Activated B cell treated with CpG ODN at 0.5 μM for 24 hours (primary cell): ENCODE measurements around the gene MYEOV. TPM values are rescaled to one million over a fixed set of nuclear protein-coding genes. Genes with fewer than 3 reads are reported as not detected.

Experiments
- ATAC-seq: fragments of 200-7000 bp; cut with Tn5 transposase; one replicate; pipeline ENCODE4 v1.10.0; 2021; ENCODE audit warnings: low read depth, mild to moderate bottlenecking, moderate library complexity
- CTCF ChIA-PET: fragments of 350-600 bp; sonication (Branson Sonifier 250); formaldehyde crosslinking; loops from one replicate; lab custom pipeline; 2021; ENCODE audit warnings: antibody characterized with exemption; lab: Charles Lee
- POLR2A ChIA-PET: fragments of 350-600 bp; sonication (Branson Sonifier 250); formaldehyde crosslinking; loops from one replicate; lab custom pipeline; 2021; ENCODE audit warnings: antibody characterized with exemption; lab: Charles Lee
- DNase-seq: peaks from one replicate; pipeline ENCODE4 v3.0.0; 2022
- H3K27ac Mint-ChIP-seq: one replicate; pipeline ENCODE4 v1.8.0; 2020; ENCODE audit warnings: mixed read lengths
- H3K27me3 Mint-ChIP-seq: one replicate; pipeline ENCODE4 v1.8.0; 2021; ENCODE audit warnings: mixed read lengths
- H3K36me3 Mint-ChIP-seq: one replicate; pipeline ENCODE4 v1.8.0; 2021; ENCODE audit warnings: low read depth, mixed read lengths
- H3K4me1 Mint-ChIP-seq: one replicate; pipeline ENCODE4 v1.8.0; 2021; ENCODE audit warnings: mixed read lengths
- H3K4me3 Mint-ChIP-seq: one replicate; pipeline ENCODE4 v1.8.0; 2020; ENCODE audit warnings: mild to moderate bottlenecking, mixed read lengths
- H3K9me3 Mint-ChIP-seq: one replicate; pipeline ENCODE4 v1.8.0; 2020; ENCODE audit warnings: mixed read lengths
- intact Hi-C: fragments of 100-400 bp; cut with micrococcal nuclease; formaldehyde crosslinking; loops from one replicate; pipeline ENCODE4 v1.15.1; 2024
- total RNA-seq: library from RNA; stranded (reverse); gene quantifications from 2 replicates; pipeline ENCODE4 v1.2.3, GENCODE V29; 2022
- TF ChIP-seq, protein P1 (sequence below): fragments of 200-600 bp; IDR thresholded peaks from one replicate; pipeline ENCODE4 v1.8.0; 2022; ENCODE audit warnings: antibody characterized with exemption, mild to moderate bottlenecking

MYEOV gene
- total RNA-seq, 1 donor from 2014 or later, result 0.62 TPM

DNA sequence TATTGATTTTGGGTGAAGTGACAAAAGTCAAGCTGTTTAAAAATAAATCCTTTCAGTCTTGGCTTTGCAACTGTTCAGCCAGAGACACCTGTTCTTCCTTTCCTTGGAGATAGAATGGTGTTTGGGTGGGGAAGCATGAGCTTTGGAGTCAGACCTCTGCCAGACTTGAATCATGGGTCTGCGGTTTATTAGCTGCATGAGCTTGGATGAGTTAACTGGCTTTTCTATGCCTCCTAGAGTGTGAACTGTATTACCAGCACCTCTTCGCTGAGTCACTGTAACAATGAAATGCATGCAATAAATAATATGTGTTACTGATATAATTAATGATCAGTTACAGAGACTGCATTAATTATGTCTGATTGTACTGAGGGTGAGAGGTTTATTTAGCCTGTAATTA lies 13.5 kb upstream of the MYEOV start:
- H3K4me3 Mint-ChIP-seq, result no peak overlapping the region
- H3K9me3 Mint-ChIP-seq, result no peaks in the 10 kb centered on the region
- ChIA-PET POLR2A (no interaction called here), CTCF (no interaction called here)
- H3K4me1 Mint-ChIP-seq, result peaks cover 5% of the 10 kb centered on the region
- intact Hi-C loops, result no loop called here
- H3K27ac Mint-ChIP-seq, result no peak overlapping the region
- no peak for DNase-seq
- no peaks in the 10 kb centered on the region for H3K36me3 Mint-ChIP-seq
- TF ChIP-seq, protein P1, sequence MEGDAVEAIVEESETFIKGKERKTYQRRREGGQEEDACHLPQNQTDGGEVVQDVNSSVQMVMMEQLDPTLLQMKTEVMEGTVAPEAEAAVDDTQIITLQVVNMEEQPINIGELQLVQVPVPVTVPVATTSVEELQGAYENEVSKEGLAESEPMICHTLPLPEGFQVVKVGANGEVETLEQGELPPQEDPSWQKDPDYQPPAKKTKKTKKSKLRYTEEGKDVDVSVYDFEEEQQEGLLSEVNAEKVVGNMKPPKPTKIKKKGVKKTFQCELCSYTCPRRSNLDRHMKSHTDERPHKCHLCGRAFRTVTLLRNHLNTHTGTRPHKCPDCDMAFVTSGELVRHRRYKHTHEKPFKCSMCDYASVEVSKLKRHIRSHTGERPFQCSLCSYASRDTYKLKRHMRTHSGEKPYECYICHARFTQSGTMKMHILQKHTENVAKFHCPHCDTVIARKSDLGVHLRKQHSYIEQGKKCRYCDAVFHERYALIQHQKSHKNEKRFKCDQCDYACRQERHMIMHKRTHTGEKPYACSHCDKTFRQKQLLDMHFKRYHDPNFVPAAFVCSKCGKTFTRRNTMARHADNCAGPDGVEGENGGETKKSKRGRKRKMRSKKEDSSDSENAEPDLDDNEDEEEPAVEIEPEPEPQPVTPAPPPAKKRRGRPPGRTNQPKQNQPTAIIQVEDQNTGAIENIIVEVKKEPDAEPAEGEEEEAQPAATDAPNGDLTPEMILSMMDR, result no peak
- ATAC-seq, result no peak
- H3K27me3 Mint-ChIP-seq, result peaks cover 3% of the 10 kb centered on the region

DNA sequence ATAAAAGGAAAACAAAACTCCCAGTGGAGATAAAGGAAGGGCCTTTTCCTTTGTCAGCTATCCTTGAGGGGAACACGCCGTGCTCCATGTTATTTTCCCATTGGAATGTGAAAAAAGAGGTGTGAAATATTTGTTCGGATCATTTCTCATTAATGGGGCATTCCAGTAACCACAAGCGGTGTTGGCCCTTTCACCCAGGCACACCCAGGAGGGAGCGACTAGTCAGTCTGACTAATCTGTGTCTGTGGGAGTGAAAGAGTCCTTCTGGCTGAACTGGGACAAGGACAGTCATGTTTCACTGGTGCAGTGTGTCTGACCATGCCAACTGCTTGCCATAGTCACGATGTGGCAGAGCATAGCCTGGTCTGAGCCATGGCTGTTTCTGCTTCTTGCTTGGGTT lies 13.0 kb upstream of the MYEOV start:
- H3K36me3 Mint-ChIP-seq, result no peaks in the 10 kb centered on the region
- intact Hi-C loops, result no loop called here
- DNase-seq, result no peak
- no peak overlapping the region for H3K27ac Mint-ChIP-seq
- POLR2A ChIA-PET, result no interaction called here
- TF ChIP-seq, protein P1, result no peak
- ATAC-seq, result no peak
- H3K9me3 Mint-ChIP-seq, result no peaks in the 10 kb centered on the region
- CTCF ChIA-PET, result no interaction called here
- peaks cover 5% of the 10 kb centered on the region for H3K4me1 Mint-ChIP-seq
- no peak overlapping the region for H3K4me3 Mint-ChIP-seq
- H3K27me3 Mint-ChIP-seq, result peaks cover 3% of the 10 kb centered on the region

DNA sequence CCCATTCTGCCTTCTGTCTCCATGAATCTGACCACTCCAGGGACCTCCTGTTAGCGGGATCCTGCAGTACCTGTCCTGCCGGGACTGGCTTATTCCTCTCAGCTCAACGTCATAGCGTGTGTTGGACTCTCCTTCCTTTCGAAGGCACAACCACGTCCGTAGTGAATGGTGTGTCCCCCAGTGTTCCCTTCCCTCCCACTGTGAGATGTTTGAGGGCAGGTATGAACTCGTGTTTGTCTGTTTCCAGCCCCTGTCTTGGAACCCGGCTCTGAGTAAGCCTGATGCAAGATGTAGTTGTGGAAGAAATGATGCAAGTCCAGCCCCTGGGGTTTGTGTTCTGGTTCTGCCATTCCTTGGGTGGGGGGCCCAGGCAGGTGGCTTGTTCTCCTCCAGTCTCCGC lies 10.5 kb upstream of the MYEOV start:
- Mint-ChIP-seq H3K4me3 (no peak overlapping the region), H3K36me3 (no peaks in the 10 kb centered on the region), H3K9me3 (no peaks in the 10 kb centered on the region), H3K4me1 (no peaks in the 10 kb centered on the region), H3K27ac (no peak overlapping the region), H3K27me3 (peaks cover 6% of the 10 kb centered on the region)
- TF ChIP-seq, protein P1, result no peak
- intact Hi-C loops, result no loop called here
- CTCF ChIA-PET, result no interaction called here
- POLR2A ChIA-PET, result no interaction called here
- DNase-seq, result no peak
- no peak for ATAC-seq

DNA sequence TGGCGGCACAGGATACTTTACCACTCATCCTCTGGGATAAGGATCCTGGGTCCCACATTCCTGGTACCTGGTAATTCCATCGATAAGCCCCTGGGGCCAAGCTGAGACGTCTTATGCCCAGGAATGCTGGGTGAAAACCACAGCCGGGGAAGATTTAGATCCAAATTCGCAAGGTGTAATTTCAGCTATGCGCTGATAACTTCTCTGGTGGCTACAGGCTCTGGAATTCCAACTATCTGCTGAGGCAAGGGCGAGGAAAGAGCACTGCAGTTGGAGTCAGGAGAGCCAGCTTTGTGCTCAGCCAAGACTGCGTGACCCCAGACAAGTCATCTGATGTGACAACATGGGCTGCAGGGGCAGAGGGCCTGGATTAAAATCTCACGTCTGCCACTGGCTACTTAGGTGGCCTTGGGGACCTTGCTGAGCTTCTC lies 9.9 kb upstream of the MYEOV start:
- DNase-seq, result no peak
- CTCF ChIA-PET, result no interaction called here
- POLR2A ChIA-PET, result no interaction called here
- TF ChIP-seq, protein P1, result no peak
- no peaks in the 10 kb centered on the region for H3K9me3 Mint-ChIP-seq
- intact Hi-C loops, result no loop called here
- H3K4me3 Mint-ChIP-seq, result no peak overlapping the region
- H3K27me3 Mint-ChIP-seq, result peaks cover 6% of the 10 kb centered on the region
- no peak overlapping the region for H3K27ac Mint-ChIP-seq
- no peaks in the 10 kb centered on the region for H3K4me1 Mint-ChIP-seq
- no peak for ATAC-seq
- H3K36me3 Mint-ChIP-seq, result no peaks in the 10 kb centered on the region

DNA sequence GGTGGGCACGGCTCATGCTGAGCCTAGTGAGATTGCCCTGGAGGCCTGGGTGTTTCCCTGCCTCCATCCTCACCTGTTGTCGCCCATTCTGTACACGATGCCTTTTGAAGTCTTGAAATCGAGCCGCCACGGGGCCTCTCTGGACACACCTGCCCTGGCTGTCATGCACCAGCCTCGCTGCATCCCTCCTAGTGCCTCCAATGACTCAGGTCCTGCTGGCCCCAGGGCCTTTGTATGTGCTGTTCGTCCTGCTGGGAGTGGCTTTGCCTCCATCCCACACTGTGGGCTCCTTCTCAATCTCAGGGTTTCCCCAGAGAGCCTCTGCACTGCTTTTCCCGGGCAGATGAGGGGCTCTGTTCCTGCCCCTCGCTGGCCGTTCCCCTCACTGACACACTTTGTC lies 8.9 kb upstream of the MYEOV start:
- H3K4me3 Mint-ChIP-seq, result no peak overlapping the region
- H3K4me1 Mint-ChIP-seq, result no peaks in the 10 kb centered on the region
- ATAC-seq, result no peak
- TF ChIP-seq, protein P1, result no peak
- H3K36me3 Mint-ChIP-seq, result no peaks in the 10 kb centered on the region
- no peak overlapping the region for H3K27ac Mint-ChIP-seq
- no peak for DNase-seq
- ChIA-PET CTCF (no interaction called here), POLR2A (no interaction called here)
- peaks cover 6% of the 10 kb centered on the region for H3K27me3 Mint-ChIP-seq
- H3K9me3 Mint-ChIP-seq, result no peaks in the 10 kb centered on the region
- intact Hi-C loops, result no loop called here
